Lung (tissue), 12 donors: ENCODE results near the gene ADGRV1. TPM values are rescaled to one million over a fixed set of nuclear protein-coding genes. Genes with fewer than 3 reads are reported as not detected.
"Not testable (repeated sequence)": the region's sequence is repeated elsewhere in the genome, so short reads cannot be mapped to it uniquely, and the experiment has no call there.

ENCODE experiments used
- ATAC-seq: fragments of 200-7000 bp; cut with Tn5 transposase; one replicate; pipeline ENCODE4 v1.9.1; 2020; ENCODE audit warnings: moderate number of reproducible peaks; ENCODE audit not compliant: insufficient read depth, low FRiP score
- DNase-seq, 3 donors: peaks; one replicate each; pipeline ENCODE4 v3.0.0-alpha.2; 2013 to 2017
- H3K27ac ChIP-seq, 2 donors: one replicate each; pipeline ENCODE4 v1.5.1; 2013; ENCODE audit warnings: mild to moderate bottlenecking in 2 of 2, moderate library complexity in 2 of 2, control low read depth in 1 of 2, inconsistent platforms in 1 of 2, low read depth in 1 of 2, low read length in 1 of 2
- H3K27me3 ChIP-seq, 3 donors: one replicate each; pipeline ENCODE4 v1.5.1; 2013; ENCODE audit warnings: low read length in 2 of 3; ENCODE audit not compliant: control insufficient read depth in 3 of 3, insufficient read depth in 3 of 3
- H3K36me3 ChIP-seq, 4 donors: one replicate each; pipeline ENCODE4 v1.5.1; 2013; ENCODE audit warnings: low read length in 4 of 4, mild to moderate bottlenecking in 1 of 4, moderate library complexity in 1 of 4; ENCODE audit not compliant: control insufficient read depth in 4 of 4, insufficient read depth in 4 of 4
- H3K4me1 ChIP-seq, 5 donors: one replicate each; pipeline ENCODE4 v1.5.1; 2013; ENCODE audit warnings: low read length in 5 of 5, mild to moderate bottlenecking in 2 of 5, moderate library complexity in 1 of 5; ENCODE audit not compliant: control insufficient read depth in 5 of 5, insufficient read depth in 5 of 5
- H3K4me3 ChIP-seq: one replicate; pipeline ENCODE4 v1.5.1; 2013; ENCODE audit warnings: mild to moderate bottlenecking, control low read depth, moderate library complexity
- H3K9ac ChIP-seq, 2 donors: one replicate each; pipeline ENCODE4 v1.5.1; 2013; ENCODE audit warnings: low read length in 2 of 2, control low read depth in 1 of 2; ENCODE audit not compliant: insufficient read depth in 1 of 2
- H3K9me3 ChIP-seq, 4 donors: one replicate each; pipeline ENCODE4 v1.5.1; 2013; ENCODE audit warnings: low read length in 3 of 4, mild to moderate bottlenecking in 1 of 4, moderate library complexity in 1 of 4; ENCODE audit not compliant: control insufficient read depth in 4 of 4, insufficient read depth in 3 of 4
- CTCF ChIP-seq: IDR thresholded peaks from 2 replicates; pipeline ENCODE4 v1.5.1; 2012; ENCODE audit warnings: mild to moderate bottlenecking; ENCODE audit errors: control extremely low read depth, extremely low read depth
- WGBS, 2 donors: extraction: QIAGEN DNeasy Blood & Tissue Kit; methylation state at CpG; one replicate each; pipeline ENCODE4 v1.1.7; 2013; 5-methylcytosine and 5-hydroxymethylcytosine counted together
- polyA plus RNA-seq, 2 donors: library from polyadenylated mRNA; stranded (reverse); fragments of 200-250 nt; gene quantifications; one replicate each; pipeline ENCODE4 v1.2.1, GENCODE V29; 2013
- total RNA-seq, 2 donors: library from RNA; depleted of rRNA in 1 of 2; stranded (reverse); fragments of >200 nt in 1 of 2; gene quantifications; one replicate each; pipeline ENCODE4 v1.2.1, GENCODE V29; 2014 to 2021
- donor health status: control.
- donor health status: control.
- donor health status: Bipolar disorder and iron deficiency.
- donor health status: healthy.
- donor health status: DM: yes; HTN: yes; CAD: no.

Gene ADGRV1
- total and polyA plus RNA-seq, 4 donors: 3.6 to 66.2 (median 28.2) TPM

DNA sequence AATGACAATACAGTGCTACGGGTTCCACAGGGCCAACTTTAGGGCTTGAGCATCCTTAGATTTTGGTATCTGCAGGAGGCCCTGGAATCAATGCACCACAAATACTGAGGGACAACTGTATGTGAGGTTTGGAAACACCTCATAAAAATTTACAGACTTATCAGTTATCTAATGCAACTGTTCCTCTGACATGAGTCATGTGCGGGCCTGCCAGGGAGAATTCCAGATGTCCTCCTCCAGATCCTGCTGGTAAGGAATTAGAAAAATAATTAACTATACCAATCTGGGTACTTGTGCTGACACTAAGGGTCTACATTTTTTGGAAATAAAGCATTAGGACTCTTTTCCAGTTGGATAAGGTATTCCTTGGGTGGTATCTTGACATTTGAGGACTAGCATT is 491.2 kb downstream of the ADGRV1 start:
- no peak for TF ChIP-seq CTCF
- Histone ChIP-seq H3K9ac (no peak overlapping the region), H3K4me1 (peaks cover 0 to 4% (median 0%) of the 10 kb centered on the region in 5 donors), H3K36me3 (no peaks in the 10 kb centered on the region), H3K27me3 (no peaks in the 10 kb centered on the region), H3K9me3 (no peaks in the 10 kb centered on the region), H3K4me3 (no peak overlapping the region), H3K27ac (no peak overlapping the region)
- WGBS, 2 donors: 92% methylated on average over 2 of the region's 2 CpGs
- DNase-seq: no peak
- no peak for ATAC-seq

- H3K27me3 ChIP-seq, DNase-seq, H3K36me3 ChIP-seq, H3K27ac ChIP-seq, H3K4me1 ChIP-seq, H3K4me3 ChIP-seq, ATAC-seq, H3K9me3 ChIP-seq, H3K9ac ChIP-seq: not testable (repeated sequence)
- 91 to 95% methylated on average over 8 of the region's 8 CpGs for WGBS, 2 donors
Observed at GRCh38 chr5:91052411-91052810, 493.8 kb downstream of the ADGRV1 start.

GRCh38 chr5:91052977-91053740 is 494.6 kb downstream of the ADGRV1 start:
- ATAC-seq (no peak), DNase-seq (peak in 1 of 3 donors; percentile 29)
- Histone ChIP-seq H3K4me3 (no peak overlapping the region), H3K9me3 (no peaks in the 10 kb centered on the region), H3K9ac (no peak overlapping the region), H3K27me3 (no peaks in the 10 kb centered on the region), H3K36me3 (no peaks in the 10 kb centered on the region), H3K27ac (peak overlapping the region in 1 of 2 donors; percentile 45), H3K4me1 (peaks cover 0 to 14% (median 0%) of the 10 kb centered on the region in 5 donors)
- no peak for TF ChIP-seq CTCF
- 20 to 43% methylated on average over 4 of the region's 4 CpGs for whole genome bisulfite sequencing, 2 donors

- ATAC-seq: no peak
- WGBS, 2 donors: 53 to 71% methylated on average over 1 of the region's 1 CpG
- Histone ChIP-seq H3K4me3 (no peak overlapping the region), H3K36me3 (no peaks in the 10 kb centered on the region), H3K27ac (peak overlapping the region in 1 of 2 donors; percentile 45), H3K27me3 (no peaks in the 10 kb centered on the region), H3K9me3 (no peaks in the 10 kb centered on the region), H3K9ac (no peak overlapping the region), H3K4me1 (peaks cover 0 to 14% (median 0%) of the 10 kb centered on the region in 5 donors)
- peak in 1 of 3 donors; percentile 18 for DNase-seq
- no peak for TF ChIP-seq CTCF
Observed at GRCh38 chr5:91053741-91054025, 495.1 kb downstream of the ADGRV1 start.
